ENCODE data around the gene APBA1.
"Not testable (repeated sequence)": the region's sequence is repeated elsewhere in the genome, so short reads cannot be mapped to it uniquely, and the experiment has no call there.

APBA1 gene

GRCh38 chr9:69411246-69411645 lies 260.9 kb downstream of the APBA1 start:
- Histone ChIP-seq H3K27ac (ENCODE audit: insufficient read depth, low read length, poor library complexity, severe bottlenecking) (no peak overlapping the region), H3K4me3 (ENCODE audit: insufficient read depth, low read depth, low read length, poor library complexity, severe bottlenecking) (no peak overlapping the region), H3K36me3 (ENCODE audit: control insufficient read depth, insufficient read depth, low read length) (no peaks in the 10 kb centered on the region), H3K9me3 (ENCODE audit: control insufficient read depth, low read length) (no peaks in the 10 kb centered on the region), H3K4me1 (ENCODE audit: control insufficient read depth, insufficient read depth, low read length, poor library complexity, severe bottlenecking) (no peaks in the 10 kb centered on the region), H3K27me3 (replicated peaks; ENCODE audit: control insufficient read depth, insufficient read depth, low read length, poor library complexity, severe bottlenecking) (no peaks in the 10 kb centered on the region)
- no peak for DNase-seq

GRCh38 chr9:69409936-69410335 lies 262.2 kb downstream of the APBA1 start:
- H3K4me3 ChIP-seq (ENCODE audit: insufficient read depth, low read depth, low read length, poor library complexity, severe bottlenecking), result not testable (repeated sequence)

DNA sequence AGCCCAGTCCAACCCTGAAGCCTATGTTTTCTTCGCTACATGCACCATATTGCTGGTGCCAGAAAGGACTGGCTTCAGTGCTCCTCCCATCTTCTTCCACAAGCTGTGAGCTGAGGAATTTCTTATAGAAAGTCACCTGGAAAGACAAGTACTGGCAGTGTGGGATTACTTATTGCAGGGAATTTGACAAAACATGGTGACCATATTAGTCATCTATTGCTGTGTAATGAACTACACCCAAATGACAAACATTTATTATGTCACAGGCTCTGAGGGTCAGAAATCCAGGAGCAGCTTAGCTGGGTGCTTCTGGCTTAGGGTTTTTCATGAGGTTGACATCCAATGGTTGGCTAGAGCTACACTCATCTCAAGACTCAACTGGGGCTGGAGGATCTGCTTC lies 271.7 kb downstream of the APBA1 start:
- Histone ChIP-seq H3K4me3 (ENCODE audit: insufficient read depth, low read depth, low read length, poor library complexity, severe bottlenecking) (no peak overlapping the region), H3K9me3 (ENCODE audit: control insufficient read depth, low read length) (no peaks in the 10 kb centered on the region), H3K27me3 (replicated peaks; ENCODE audit: control insufficient read depth, insufficient read depth, low read length, poor library complexity, severe bottlenecking) (no peaks in the 10 kb centered on the region), H3K36me3 (ENCODE audit: control insufficient read depth, insufficient read depth, low read length) (no peaks in the 10 kb centered on the region), H3K4me1 (ENCODE audit: control insufficient read depth, insufficient read depth, low read length, poor library complexity, severe bottlenecking) (no peaks in the 10 kb centered on the region), H3K27ac (ENCODE audit: insufficient read depth, low read length, poor library complexity, severe bottlenecking) (no peak overlapping the region)
- DNase-seq, result no peak

More at GRCh38 chr9:69409936-69410335, 262.2 kb downstream of the APBA1 start:
- DNase-seq; H3K36me3 ChIP-seq (ENCODE audit: control insufficient read depth, insufficient read depth, low read length); H3K27ac ChIP-seq (ENCODE audit: insufficient read depth, low read length, poor library complexity, severe bottlenecking); H3K9me3 ChIP-seq (ENCODE audit: control insufficient read depth, low read length); H3K4me1 ChIP-seq (ENCODE audit: control insufficient read depth, insufficient read depth, low read length, poor library complexity, severe bottlenecking); H3K27me3 ChIP-seq (replicated peaks; ENCODE audit: control insufficient read depth, insufficient read depth, low read length, poor library complexity, severe bottlenecking): not testable (repeated sequence)

GRCh38 chr9:69397384-69398214 lies 274.6 kb downstream of the APBA1 start:
- no peak for DNase-seq
- H3K4me1 ChIP-seq (ENCODE audit: control insufficient read depth, insufficient read depth, low read length, poor library complexity, severe bottlenecking), result no peaks in the 10 kb centered on the region
- H3K27me3 ChIP-seq (replicated peaks; ENCODE audit: control insufficient read depth, insufficient read depth, low read length, poor library complexity, severe bottlenecking), result no peaks in the 10 kb centered on the region
- H3K9me3 ChIP-seq (ENCODE audit: control insufficient read depth, low read length), result no peaks in the 10 kb centered on the region
- no peak overlapping the region for H3K27ac ChIP-seq (ENCODE audit: insufficient read depth, low read length, poor library complexity, severe bottlenecking)
- no peaks in the 10 kb centered on the region for H3K36me3 ChIP-seq (ENCODE audit: control insufficient read depth, insufficient read depth, low read length)
- H3K4me3 ChIP-seq (ENCODE audit: insufficient read depth, low read depth, low read length, poor library complexity, severe bottlenecking), result no peak overlapping the region

DNA sequence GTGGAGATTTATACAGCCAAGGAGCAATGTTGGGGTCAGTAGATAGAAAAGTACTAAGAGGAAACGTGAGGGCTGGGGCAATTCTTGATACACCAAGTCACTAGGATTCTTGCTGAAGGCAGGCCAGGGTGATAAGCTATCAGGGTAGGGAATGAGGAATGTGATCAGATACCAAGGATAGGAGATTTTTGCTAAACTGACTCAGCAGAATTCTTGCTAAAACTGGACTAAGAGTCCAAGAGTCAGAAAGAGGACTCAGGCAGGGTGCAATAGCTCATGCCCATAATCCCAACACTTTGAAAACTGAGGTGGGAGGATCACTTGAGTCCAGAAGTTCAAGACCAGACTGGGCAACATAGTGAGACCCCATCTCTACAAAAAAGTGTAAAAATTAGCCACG lies 275.4 kb downstream of the APBA1 start:
- DNase-seq, result no peak
- H3K9me3 ChIP-seq (ENCODE audit: control insufficient read depth, low read length), result no peaks in the 10 kb centered on the region
- no peaks in the 10 kb centered on the region for H3K4me1 ChIP-seq (ENCODE audit: control insufficient read depth, insufficient read depth, low read length, poor library complexity, severe bottlenecking)
- H3K36me3 ChIP-seq (ENCODE audit: control insufficient read depth, insufficient read depth, low read length), result no peaks in the 10 kb centered on the region
- H3K4me3 ChIP-seq (ENCODE audit: insufficient read depth, low read depth, low read length, poor library complexity, severe bottlenecking), result no peak overlapping the region
- no peaks in the 10 kb centered on the region for H3K27me3 ChIP-seq (replicated peaks; ENCODE audit: control insufficient read depth, insufficient read depth, low read length, poor library complexity, severe bottlenecking)
- H3K27ac ChIP-seq (ENCODE audit: insufficient read depth, low read length, poor library complexity, severe bottlenecking), result no peak overlapping the region

- H3K4me1 ChIP-seq (ENCODE audit: control insufficient read depth, insufficient read depth, low read length, poor library complexity, severe bottlenecking), result no peaks in the 10 kb centered on the region
- H3K4me3 ChIP-seq (ENCODE audit: insufficient read depth, low read depth, low read length, poor library complexity, severe bottlenecking), result no peak overlapping the region
- no peak for DNase-seq
- H3K27ac ChIP-seq (ENCODE audit: insufficient read depth, low read length, poor library complexity, severe bottlenecking), result no peak overlapping the region
- no peaks in the 10 kb centered on the region for H3K27me3 ChIP-seq (replicated peaks; ENCODE audit: control insufficient read depth, insufficient read depth, low read length, poor library complexity, severe bottlenecking)
- H3K36me3 ChIP-seq (ENCODE audit: control insufficient read depth, insufficient read depth, low read length), result no peaks in the 10 kb centered on the region
- no peaks in the 10 kb centered on the region for H3K9me3 ChIP-seq (ENCODE audit: control insufficient read depth, low read length)
Measured at GRCh38 chr9:69395718-69396117, 276.5 kb downstream of the APBA1 start.

GRCh38 chr9:69393425-69393824 lies 278.7 kb downstream of the APBA1 start:
- DNase-seq, result no peak
- Histone ChIP-seq H3K27ac (ENCODE audit: insufficient read depth, low read length, poor library complexity, severe bottlenecking) (no peak overlapping the region), H3K4me1 (ENCODE audit: control insufficient read depth, insufficient read depth, low read length, poor library complexity, severe bottlenecking) (no peaks in the 10 kb centered on the region), H3K9me3 (ENCODE audit: control insufficient read depth, low read length) (no peaks in the 10 kb centered on the region), H3K36me3 (ENCODE audit: control insufficient read depth, insufficient read depth, low read length) (no peaks in the 10 kb centered on the region), H3K27me3 (replicated peaks; ENCODE audit: control insufficient read depth, insufficient read depth, low read length, poor library complexity, severe bottlenecking) (no peaks in the 10 kb centered on the region), H3K4me3 (ENCODE audit: insufficient read depth, low read depth, low read length, poor library complexity, severe bottlenecking) (no peak overlapping the region)

DNA sequence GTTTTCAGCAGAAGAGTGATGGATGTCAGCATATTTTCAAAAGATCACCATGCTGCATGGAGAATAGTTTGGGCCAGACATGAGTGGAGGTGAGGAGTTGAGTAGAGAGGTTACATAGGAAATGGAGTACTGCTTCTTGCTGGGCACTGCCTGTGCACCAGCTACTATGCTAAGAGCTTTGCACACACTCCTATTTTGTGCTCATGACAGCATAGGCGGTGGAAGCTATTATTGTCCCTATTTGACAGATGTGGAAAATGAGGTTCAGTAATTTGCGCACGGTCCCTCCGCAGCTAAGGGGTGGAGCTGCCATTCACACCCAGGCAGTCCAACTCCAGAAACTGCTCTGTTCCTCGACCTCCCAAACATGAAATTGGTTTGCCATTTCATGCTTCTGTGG lies 279.3 kb downstream of the APBA1 start:
- Histone ChIP-seq H3K27ac (ENCODE audit: insufficient read depth, low read length, poor library complexity, severe bottlenecking) (no peak overlapping the region), H3K4me1 (ENCODE audit: control insufficient read depth, insufficient read depth, low read length, poor library complexity, severe bottlenecking) (no peaks in the 10 kb centered on the region), H3K27me3 (replicated peaks; ENCODE audit: control insufficient read depth, insufficient read depth, low read length, poor library complexity, severe bottlenecking) (no peaks in the 10 kb centered on the region), H3K4me3 (ENCODE audit: insufficient read depth, low read depth, low read length, poor library complexity, severe bottlenecking) (no peak overlapping the region), H3K9me3 (ENCODE audit: control insufficient read depth, low read length) (no peaks in the 10 kb centered on the region), H3K36me3 (ENCODE audit: control insufficient read depth, insufficient read depth, low read length) (no peaks in the 10 kb centered on the region)
- DNase-seq, result no peak

DNA sequence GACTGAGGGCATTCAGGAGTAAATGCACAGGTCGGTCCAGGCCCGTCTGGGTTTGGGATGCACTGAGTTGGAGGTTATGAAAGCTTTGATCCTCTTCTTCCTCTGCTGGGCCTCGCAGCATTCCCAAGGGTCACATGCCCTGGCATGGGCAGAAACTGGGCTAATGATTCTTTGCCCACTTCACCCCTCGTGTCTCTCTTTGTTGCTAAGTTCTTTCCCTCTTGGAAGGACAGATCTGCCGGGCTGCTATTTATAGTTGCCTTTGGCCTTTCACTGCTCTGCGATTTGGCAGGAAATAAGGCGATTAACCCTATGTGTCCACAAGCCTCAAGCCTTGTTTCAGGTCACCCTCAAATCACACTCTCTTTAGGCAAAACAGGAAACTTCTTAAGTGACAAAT lies 280.2 kb downstream of the APBA1 start:
- Histone ChIP-seq H3K4me1 (ENCODE audit: control insufficient read depth, insufficient read depth, low read length, poor library complexity, severe bottlenecking) (no peaks in the 10 kb centered on the region), H3K27me3 (replicated peaks; ENCODE audit: control insufficient read depth, insufficient read depth, low read length, poor library complexity, severe bottlenecking) (no peaks in the 10 kb centered on the region), H3K36me3 (ENCODE audit: control insufficient read depth, insufficient read depth, low read length) (no peaks in the 10 kb centered on the region), H3K27ac (ENCODE audit: insufficient read depth, low read length, poor library complexity, severe bottlenecking) (no peak overlapping the region), H3K4me3 (ENCODE audit: insufficient read depth, low read depth, low read length, poor library complexity, severe bottlenecking) (no peak overlapping the region), H3K9me3 (ENCODE audit: control insufficient read depth, low read length) (no peaks in the 10 kb centered on the region)
- no peak for DNase-seq

DNA sequence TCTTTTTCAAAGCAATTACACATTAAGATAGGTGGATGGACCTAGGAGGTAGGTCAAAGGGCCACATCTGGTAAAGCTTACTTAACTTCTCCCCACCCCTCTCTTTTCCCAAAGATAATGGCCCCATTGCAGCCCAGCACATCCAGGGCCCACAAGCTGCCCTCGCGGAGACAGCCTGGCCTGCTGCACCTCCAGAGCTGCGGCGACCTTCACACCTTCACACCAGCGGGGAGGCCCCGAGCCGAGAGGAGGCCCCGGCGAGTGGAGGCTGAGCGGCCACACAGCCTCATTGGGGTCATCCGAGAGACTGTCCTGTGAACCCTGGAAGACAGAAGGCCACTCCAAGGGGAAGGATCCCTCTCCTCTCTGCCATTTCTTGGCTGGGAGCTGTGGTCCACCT lies 280.7 kb downstream of the APBA1 start:
- H3K27ac ChIP-seq (ENCODE audit: insufficient read depth, low read length, poor library complexity, severe bottlenecking), result no peak overlapping the region
- no peaks in the 10 kb centered on the region for H3K4me1 ChIP-seq (ENCODE audit: control insufficient read depth, insufficient read depth, low read length, poor library complexity, severe bottlenecking)
- no peaks in the 10 kb centered on the region for H3K9me3 ChIP-seq (ENCODE audit: control insufficient read depth, low read length)
- no peak for DNase-seq
- no peaks in the 10 kb centered on the region for H3K27me3 ChIP-seq (replicated peaks; ENCODE audit: control insufficient read depth, insufficient read depth, low read length, poor library complexity, severe bottlenecking)
- H3K4me3 ChIP-seq (ENCODE audit: insufficient read depth, low read depth, low read length, poor library complexity, severe bottlenecking), result no peak overlapping the region
- no peaks in the 10 kb centered on the region for H3K36me3 ChIP-seq (ENCODE audit: control insufficient read depth, insufficient read depth, low read length)

Measured in effector memory CD4-positive, alpha-beta T cell (primary cell).